Psoas muscle (tissue), 8 donors: Measurements from ENCODE around the gene LEFTY1. TPM values are rescaled to one million over a fixed set of nuclear protein-coding genes. Genes with fewer than 3 reads are reported as not detected.

Source experiments
- ATAC-seq, 4 donors: fragments of 200-7000 bp; cut with Tn5 transposase; one replicate each; pipeline ENCODE4 v1.9.1; 2020; ENCODE audit warnings: moderate library complexity in 3 of 4, mild to moderate bottlenecking in 2 of 4
- DNase-seq, 2 donors: peaks; one replicate each; pipeline ENCODE4 v3.0.0-alpha.2; 2020
- H3K27ac ChIP-seq: fragments of 200-600 bp; one replicate; pipeline ENCODE4 v1.8.0; 2022
- H3K27me3 ChIP-seq, 3 donors: fragments of 200-600 bp in 1 of 3; one replicate each; pipeline versions ENCODE4 v1.6.1 to v1.8.0; 2013 to 2022; ENCODE audit warnings: low read length in 2 of 3, mild to moderate bottlenecking in 2 of 3, moderate library complexity in 1 of 3; ENCODE audit not compliant: insufficient read depth in 3 of 3
- H3K36me3 ChIP-seq, 2 donors: fragments of 200-600 bp in 1 of 2; one replicate each; pipeline versions ENCODE4 v1.6.1 to v1.8.0; 2013 to 2022; ENCODE audit warnings: low read depth in 1 of 2, mild to moderate bottlenecking in 1 of 2, moderate library complexity in 1 of 2; ENCODE audit not compliant: insufficient read depth in 1 of 2
- H3K4me1 ChIP-seq: fragments of 200-600 bp; one replicate; pipeline ENCODE4 v1.8.0; 2022
- H3K4me3 ChIP-seq: fragments of 200-600 bp; one replicate; pipeline ENCODE4 v1.8.0; 2022; ENCODE audit warnings: mild to moderate bottlenecking
- H3K9me3 ChIP-seq: fragments of 200-600 bp; one replicate; pipeline ENCODE4 v1.8.0; 2022
- WGBS, 3 donors: extraction: QIAGEN DNeasy Blood & Tissue Kit; methylation state at CpG; one replicate each; pipeline versions ENCODE4 v1.1.6 to v1.1.7; 2013; 5-methylcytosine and 5-hydroxymethylcytosine counted together
- intact Hi-C, 2 donors: fragments of 100-400 bp; cut with DNase I; formaldehyde crosslinking; loops; one replicate each; pipeline versions ENCODE4 v1.11.0 to v1.14.2; 2022
- polyA plus RNA-seq, 3 donors: library from polyadenylated mRNA; stranded (reverse); fragments of 200-250 nt; gene quantifications; one replicate each; pipeline ENCODE4 v1.2.3, GENCODE V29; 2013
- total RNA-seq, 4 donors: library from RNA; stranded (reverse); fragmentation: NEBNext Ultra II Directional in 2 of 4; extraction: Animal tissue kit (Norgen Biotek cat#: 25700) in 2 of 4; gene quantifications; one replicate each; pipeline versions ENCODE4 v1.2.1 to v1.2.4, GENCODE V29; 2021 to 2023
- TF ChIP-seq, protein P1 (sequence below): fragments of 200-600 bp; IDR thresholded peaks from one replicate; pipeline ENCODE4 v1.8.0; 2022; ENCODE audit warnings: antibody characterized with exemption
- donor health status: healthy with polysubstance abuse.
- donor health status: DM: no; HTN: no; CAD: no; lungs with moderate emphysema.
- donor health status: Bipolar disorder and iron deficiency.
- donor health status: healthy.
- donor health status: DM: yes; HTN: yes; CAD: no.
- donor health status: DM: no; HTN: no; CAD: no.
- donor health status: DM: no; HTN: no; CAD: no.
- donor health status: DM: yes; HTN: yes; CAD: no.

Gene LEFTY1
- total and polyA plus RNA-seq, 7 donors: 0.08 to 0.26 (median 0.13) TPM; not detected in 4

DNA sequence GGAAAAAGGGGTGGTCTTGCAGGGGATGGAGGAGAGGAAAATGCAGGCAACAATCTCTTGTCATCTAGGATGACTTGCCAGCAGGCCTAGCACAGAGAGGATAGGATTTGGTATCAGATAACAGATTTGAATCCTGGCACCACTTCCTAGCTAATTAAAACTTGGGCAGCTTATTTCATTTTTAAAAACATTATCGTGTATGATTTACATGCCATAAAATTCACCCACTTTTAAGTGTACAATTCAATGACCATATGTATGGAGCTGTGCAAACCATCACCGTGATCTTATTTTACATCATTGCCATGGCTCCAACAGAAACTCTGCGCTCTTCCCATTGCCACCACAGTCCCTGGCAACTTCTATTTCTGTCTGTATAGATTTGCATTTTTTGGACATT is 28.2 kb upstream of the LEFTY1 start:
- no peak overlapping the region for H3K4me3 ChIP-seq
- peaks cover 5 to 77% of the 10 kb centered on the region in 2 donors for H3K36me3 ChIP-seq
- H3K9me3 ChIP-seq: no peaks in the 10 kb centered on the region
- no peak overlapping the region for H3K27ac ChIP-seq
- no peaks in the 10 kb centered on the region for H3K27me3 ChIP-seq
- no peak for ATAC-seq
- H3K4me1 ChIP-seq: peaks cover 6% of the 10 kb centered on the region
- TF ChIP-seq, protein P1, sequence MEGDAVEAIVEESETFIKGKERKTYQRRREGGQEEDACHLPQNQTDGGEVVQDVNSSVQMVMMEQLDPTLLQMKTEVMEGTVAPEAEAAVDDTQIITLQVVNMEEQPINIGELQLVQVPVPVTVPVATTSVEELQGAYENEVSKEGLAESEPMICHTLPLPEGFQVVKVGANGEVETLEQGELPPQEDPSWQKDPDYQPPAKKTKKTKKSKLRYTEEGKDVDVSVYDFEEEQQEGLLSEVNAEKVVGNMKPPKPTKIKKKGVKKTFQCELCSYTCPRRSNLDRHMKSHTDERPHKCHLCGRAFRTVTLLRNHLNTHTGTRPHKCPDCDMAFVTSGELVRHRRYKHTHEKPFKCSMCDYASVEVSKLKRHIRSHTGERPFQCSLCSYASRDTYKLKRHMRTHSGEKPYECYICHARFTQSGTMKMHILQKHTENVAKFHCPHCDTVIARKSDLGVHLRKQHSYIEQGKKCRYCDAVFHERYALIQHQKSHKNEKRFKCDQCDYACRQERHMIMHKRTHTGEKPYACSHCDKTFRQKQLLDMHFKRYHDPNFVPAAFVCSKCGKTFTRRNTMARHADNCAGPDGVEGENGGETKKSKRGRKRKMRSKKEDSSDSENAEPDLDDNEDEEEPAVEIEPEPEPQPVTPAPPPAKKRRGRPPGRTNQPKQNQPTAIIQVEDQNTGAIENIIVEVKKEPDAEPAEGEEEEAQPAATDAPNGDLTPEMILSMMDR: no peak
- no peak for DNase-seq
- WGBS, 3 donors: 80 to 92% (median 87%) methylated on average over 3 of the region's 3 CpGs
- intact Hi-C loops: loop anchor here in 1 of 2 donors (5.0 kb wide), 1 partner anchor 440 kb away; no protein-coding TSS in a partner anchor

DNA sequence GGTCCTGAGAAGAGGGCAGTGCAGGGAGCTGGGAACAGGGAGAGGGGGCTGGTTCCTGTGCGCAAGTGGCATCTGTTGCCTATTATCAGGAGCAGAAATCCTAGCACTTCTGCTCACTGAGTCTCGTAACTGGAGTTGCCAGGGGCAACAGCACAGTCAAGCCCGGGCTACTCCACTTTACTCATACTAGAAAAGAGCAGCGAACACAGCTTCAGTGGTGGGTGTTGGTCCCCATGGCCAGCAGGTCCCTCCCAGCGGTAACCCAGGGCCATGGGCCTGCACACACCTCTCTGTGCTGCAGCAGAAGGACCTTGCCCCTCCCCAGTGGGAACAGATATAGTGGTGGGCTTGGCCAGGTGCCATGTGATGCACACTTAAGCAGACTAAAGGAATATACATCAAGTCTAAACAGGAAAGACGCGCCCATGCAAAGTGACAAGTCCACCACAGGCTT is 26.6 kb upstream of the LEFTY1 start:
- WGBS, 3 donors: 84 to 91% (median 87%) methylated on average over 7 of the region's 7 CpGs
- intact Hi-C loops: loop anchor here in 1 of 2 donors (5.0 kb wide), 1 partner anchor 438 kb away; no protein-coding TSS in a partner anchor
- Histone ChIP-seq H3K4me1 (peaks cover 6% of the 10 kb centered on the region), H3K4me3 (no peak overlapping the region), H3K36me3 (peaks cover 0 to 62% of the 10 kb centered on the region in 2 donors), H3K9me3 (no peaks in the 10 kb centered on the region), H3K27me3 (no peaks in the 10 kb centered on the region), H3K27ac (no peak overlapping the region)
- no peak for ATAC-seq
- DNase-seq: no peak
- TF ChIP-seq, protein P1: no peak

DNA sequence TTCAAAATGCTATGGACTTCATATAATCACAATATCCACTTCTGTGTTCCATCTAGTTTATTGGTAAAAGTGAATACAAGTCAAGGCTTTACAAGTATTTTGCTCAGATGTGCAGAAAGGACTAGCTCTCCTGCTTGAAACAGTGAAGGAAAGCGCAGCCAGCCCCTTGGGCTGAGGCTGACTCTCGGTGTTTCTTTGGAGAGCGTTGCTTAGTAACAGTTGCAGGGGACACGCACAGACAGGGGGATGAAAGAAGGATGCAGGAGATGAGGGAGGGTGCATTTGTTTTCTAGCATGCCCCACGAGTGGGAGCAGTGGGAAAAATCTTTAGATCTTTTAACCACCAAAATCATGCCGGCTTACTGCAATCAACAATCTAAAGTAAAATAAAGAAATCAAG is 26.0 kb upstream of the LEFTY1 start:
- peaks cover 6% of the 10 kb centered on the region for H3K4me1 ChIP-seq
- peaks cover 0 to 56% of the 10 kb centered on the region in 2 donors for H3K36me3 ChIP-seq
- 87 to 92% (median 90%) methylated on average over 6 of the region's 6 CpGs for WGBS, 3 donors
- TF ChIP-seq, protein P1: no peak
- no peak for DNase-seq
- H3K27me3 ChIP-seq: no peaks in the 10 kb centered on the region
- H3K9me3 ChIP-seq: no peaks in the 10 kb centered on the region
- H3K4me3 ChIP-seq: no peak overlapping the region
- no peak overlapping the region for H3K27ac ChIP-seq
- intact Hi-C loops: loop anchor here (5.0 kb wide), 4 partner anchors 38 to 438 kb away; no protein-coding TSS in a partner anchor
- ATAC-seq: no peak

DNA sequence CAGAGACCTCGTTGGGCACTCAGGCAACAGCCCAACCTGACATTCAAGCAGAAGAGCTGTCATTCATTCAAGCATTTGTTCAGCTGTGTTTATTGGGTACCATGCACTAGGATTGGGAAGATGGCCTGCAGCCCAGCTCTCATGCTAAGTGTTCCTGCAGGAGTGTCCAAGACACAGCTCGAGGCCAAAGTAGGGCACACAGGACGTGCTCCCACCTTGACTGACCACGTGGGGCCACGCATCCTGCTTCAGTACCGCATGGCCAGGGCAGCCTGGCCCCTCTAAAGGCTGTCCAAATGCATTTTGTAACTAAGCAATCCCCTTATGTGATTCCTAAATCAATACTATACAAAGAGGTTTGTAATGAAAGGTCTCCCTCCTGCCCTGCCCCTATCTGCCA is 25.4 kb upstream of the LEFTY1 start:
- no peak overlapping the region for H3K27ac ChIP-seq
- H3K4me1 ChIP-seq: peaks cover 1% of the 10 kb centered on the region
- intact Hi-C loops: loop anchor here in 1 of 2 donors (5.0 kb wide), 3 partner anchors 37 to 142 kb away; no protein-coding TSS in a partner anchor
- no peaks in the 10 kb centered on the region for H3K27me3 ChIP-seq
- 63 to 84% (median 69%) methylated on average over 6 of the region's 6 CpGs for WGBS, 3 donors
- DNase-seq: no peak
- peaks cover 0 to 52% of the 10 kb centered on the region in 2 donors for H3K36me3 ChIP-seq
- H3K4me3 ChIP-seq: no peak overlapping the region
- no peaks in the 10 kb centered on the region for H3K9me3 ChIP-seq
- ATAC-seq: no peak
- TF ChIP-seq, protein P1: no peak
